Limb (tissue), 2 donors: ENCODE data around the gene TYROBP.
"Not testable (repeated sequence)": the region's sequence is repeated elsewhere in the genome, so short reads cannot be mapped to it uniquely, and the experiment has no call there.

Source experiments
- DNase-seq, 2 donors: peaks; one replicate each; pipeline ENCODE4 v3.0.0-alpha.2; 2016; ENCODE audit errors: extremely low spot score in 2 of 2

The TYROBP gene

GRCh38 chr19:35901854-35902661 is 6.0 kb downstream of the TYROBP start, which contains the start of gene HCST:
HCST (plus strand) TSS chr19:35902529; CDS start chr19:35902594, 65 bp downstream.
- DNase-seq, result no peak

DNA sequence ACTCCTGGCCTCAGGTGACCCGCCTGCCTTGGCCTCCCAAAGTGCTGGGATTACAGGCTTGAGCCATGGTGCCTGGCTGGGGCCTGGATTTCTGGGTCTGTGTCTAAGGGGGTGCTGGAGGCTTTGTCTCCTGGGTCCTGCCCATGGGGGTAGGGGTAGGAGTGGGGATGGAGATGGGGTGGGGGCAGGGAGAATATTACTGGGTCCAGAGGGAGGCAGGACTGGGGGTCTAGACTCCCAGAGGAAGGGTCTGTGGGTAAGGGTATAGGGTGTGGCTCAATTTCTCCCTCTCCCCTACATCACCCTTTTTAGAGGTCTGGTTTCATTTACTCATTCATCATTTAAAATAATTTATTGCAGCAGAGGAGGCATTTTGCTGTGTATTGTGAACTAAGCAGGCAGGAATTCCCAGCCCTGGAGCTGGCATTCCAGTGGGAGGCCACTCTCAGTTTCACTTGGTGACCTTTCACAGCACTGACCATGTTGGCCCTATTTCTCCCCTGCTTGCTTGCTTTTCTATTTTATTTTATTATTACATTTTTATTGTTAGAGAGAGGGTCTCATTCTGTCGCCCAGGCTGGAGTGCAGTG is 6.9 kb downstream of the TYROBP start:
- no peak for DNase-seq

- DNase-seq, result peak; percentile 81 to 85
Observed at GRCh38 chr19:35899547-35900214, 8.4 kb downstream of the TYROBP start.

DNA sequence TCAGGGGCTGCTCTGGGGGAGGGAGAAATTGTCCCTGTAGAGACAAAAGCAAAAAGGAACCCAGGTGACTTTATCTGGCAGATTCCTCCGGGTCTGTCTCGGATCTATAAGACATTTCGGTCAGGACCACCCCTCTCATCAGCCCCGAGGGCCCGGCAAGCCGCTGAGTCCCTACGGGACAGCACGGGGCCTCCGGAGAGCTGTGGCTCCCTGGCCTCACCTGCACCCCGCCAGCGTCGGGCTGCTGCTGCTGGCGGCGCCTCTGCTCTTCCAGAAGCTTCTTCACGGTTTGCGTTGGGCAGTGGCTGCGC is 9.6 kb downstream of the TYROBP start:
- no peak for DNase-seq

- no peak for DNase-seq
Observed at GRCh38 chr19:35897706-35898451, 10.2 kb downstream of the TYROBP start.

GRCh38 chr19:35896643-35897040 is 11.5 kb downstream of the TYROBP start:
- no peak for DNase-seq

DNA sequence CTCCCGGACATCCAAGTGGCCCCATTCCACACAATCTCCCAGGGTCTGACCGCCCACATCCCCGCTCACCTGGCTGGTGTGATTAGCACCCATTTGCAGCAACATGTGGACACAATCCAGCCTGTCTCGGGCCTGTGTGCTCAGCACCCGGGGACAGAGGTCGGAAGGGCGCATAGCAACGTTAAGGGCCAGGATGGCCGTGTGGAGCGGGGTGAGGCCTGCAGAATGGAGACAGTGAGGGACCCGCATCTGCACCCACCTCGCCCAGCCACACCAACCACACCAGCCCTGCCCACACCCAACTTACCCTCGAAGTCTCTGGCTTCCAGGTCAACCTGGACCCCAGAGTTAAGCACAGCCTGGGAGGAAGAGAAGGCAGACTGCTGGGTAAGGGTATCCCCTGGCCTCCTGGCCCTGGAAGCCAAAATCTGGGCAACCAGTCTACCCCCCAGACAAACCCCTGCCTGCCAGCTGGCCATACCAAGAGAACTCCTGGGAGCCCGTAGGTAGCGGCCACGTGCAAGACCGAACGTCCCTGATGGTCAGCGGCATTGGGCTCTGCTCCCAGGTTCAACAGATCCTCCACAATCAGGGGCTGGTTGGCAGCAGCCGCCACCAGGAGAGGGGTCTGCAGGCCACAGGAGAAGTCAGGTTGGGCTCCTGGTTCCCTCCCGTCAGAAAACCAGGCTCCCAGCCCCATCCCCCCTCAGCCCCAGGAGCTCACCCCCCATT is 12.0 kb downstream of the TYROBP start:
- no peak for DNase-seq

- DNase-seq, result no peak
Observed at GRCh38 chr19:35894342-35894741, 13.8 kb downstream of the TYROBP start.

DNA sequence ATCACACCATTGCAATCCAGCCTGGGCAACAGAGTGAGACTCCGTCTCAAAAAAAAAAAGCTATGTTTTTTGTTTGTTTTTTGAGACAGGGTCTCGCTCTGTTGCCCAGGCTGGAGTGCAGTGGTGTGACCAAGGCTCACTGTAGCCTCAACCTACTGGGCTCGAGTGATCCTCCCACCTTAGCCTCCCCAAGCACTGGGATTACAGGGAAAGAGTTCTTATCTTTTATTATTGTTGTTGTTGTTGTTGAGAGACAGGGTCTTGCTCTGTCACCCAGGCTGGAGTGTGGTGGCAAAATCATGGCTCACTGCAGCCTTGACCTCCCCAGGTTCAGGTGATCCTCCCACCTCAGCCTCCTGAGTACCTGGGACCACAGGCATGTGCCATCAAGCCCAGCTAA is 16.3 kb downstream of the TYROBP start:
- DNase-seq, result not testable (repeated sequence)

DNA sequence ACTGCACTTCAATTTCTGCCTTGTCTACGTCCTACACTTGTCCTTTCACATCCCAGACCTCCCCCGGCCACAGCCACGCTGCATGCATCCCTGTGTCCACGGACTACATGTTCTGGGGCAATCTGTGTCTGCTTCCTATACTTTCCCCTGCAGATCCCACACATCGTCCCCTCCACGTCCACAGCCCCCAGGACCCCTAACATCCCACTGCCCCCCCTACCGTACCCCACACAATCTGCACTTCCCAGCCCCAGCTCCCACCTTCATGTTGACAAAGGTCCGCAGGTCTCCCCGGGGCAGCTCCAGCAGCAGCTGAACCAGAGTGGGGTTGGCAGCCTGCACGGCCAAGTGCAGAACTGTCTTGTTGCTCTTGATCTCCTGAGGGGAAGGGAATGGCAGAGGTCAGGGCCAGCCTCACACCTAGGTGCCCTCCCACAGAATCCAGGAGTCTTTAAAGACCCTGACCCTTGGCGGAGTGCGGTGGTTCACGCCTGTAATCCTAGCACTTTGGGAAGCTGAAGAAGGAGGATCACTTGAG is 17.9 kb downstream of the TYROBP start:
- DNase-seq, result no peak

DNA sequence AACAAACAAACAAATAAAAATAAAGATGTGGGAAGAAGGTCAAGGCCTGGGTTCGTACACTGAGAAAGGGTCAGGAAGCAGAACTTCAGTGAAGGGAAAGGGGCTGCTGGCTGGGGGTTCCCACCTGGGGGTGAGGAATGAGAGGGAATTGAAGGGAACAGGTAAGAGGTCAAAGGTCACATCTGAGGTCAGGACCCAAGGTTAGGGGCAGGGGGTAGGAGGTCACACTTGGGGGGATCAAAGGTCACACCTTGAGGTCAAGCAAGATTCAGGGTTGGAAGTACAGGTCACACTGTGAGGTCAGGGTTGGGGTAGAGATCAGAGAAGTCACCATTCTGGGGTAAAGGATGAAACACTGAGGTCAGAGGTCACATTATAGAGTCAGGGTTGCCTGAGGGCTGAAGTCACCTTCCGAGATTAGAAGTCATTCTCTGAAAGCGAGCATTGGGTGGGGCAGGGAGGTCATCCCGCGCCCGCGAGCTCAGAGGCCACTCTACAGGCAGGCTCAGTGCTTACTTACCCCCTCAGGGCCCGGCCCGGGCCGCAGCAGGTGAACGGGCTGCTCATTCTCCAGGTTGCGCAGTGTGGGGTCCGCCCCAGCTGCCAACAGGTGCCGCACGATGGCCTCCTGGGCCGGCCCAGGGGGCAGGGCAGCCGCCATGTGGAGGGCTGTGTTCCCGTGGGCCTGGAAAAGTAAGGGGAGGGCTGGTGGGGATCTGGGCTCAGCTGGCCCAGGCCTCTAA is 18.6 kb downstream of the TYROBP start:
- no peak for DNase-seq

DNA sequence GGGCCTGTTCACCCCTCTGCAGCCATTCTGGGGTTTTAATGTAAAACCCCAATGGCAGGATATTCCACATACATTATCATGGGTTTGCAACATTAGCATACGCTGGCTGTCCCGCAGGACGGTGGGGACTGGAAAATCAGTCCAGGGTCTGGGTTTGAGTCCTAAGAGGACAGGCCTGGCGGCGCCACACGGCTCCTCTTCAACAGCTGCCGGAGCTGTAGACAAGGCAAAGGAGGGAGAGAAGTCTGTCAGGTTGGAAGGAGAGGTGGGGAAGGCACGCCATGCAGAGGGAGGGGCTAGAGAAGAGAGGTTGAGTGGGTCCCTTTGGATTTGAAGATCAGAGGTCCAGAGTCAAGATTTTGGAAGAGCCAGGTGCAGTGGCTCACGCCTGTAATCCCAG is 19.7 kb downstream of the TYROBP start:
- DNase-seq, result no peak

DNA sequence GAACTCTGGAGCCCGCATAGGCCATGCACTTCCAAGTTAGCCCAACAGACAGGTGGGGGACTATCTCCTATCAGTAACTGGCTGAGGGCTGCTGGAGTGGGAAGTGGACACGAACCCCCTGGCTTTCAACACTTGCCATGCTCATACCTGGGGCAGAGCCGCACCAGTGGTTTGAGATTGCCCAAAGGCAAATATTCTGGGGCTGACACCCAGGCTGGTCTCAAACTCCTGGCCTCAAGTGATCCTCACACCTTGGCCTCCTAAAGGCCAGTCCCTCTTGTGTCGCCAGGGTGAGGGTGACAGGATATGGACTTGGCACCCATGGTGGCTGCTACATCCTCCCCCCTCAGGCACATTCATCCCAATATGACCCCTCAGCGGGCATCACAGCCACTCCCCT is 20.9 kb downstream of the TYROBP start:
- DNase-seq, result no peak

DNA sequence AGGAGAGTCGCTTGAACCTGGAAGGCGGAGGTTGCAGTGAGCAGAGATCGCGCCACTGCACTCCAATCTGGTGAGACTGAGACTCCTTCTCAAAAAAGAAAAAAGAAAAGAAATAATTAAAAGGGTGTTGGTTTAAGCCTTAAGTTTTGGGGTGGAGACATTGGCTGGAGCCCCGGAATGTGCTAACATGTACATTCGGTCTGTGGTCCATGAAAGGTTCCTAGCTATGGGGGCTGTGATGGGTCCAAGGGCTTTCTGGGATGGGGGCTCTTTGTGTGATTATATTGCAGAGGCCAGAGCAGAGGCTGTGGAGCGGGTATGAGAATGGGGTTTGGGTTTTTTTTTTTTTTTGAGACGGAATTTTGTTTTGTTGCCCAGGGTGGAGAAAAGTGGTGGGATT is 22.2 kb downstream of the TYROBP start:
- no peak for DNase-seq

- no peak for DNase-seq
Observed at GRCh38 chr19:35885225-35885738, 22.8 kb downstream of the TYROBP start.

- DNase-seq, result no peak
Observed at GRCh38 chr19:35883882-35884281, 24.2 kb downstream of the TYROBP start.

GRCh38 chr19:35882114-35882832 is 25.8 kb downstream of the TYROBP start:
- DNase-seq, result peak; percentile 33 to 72

DNA sequence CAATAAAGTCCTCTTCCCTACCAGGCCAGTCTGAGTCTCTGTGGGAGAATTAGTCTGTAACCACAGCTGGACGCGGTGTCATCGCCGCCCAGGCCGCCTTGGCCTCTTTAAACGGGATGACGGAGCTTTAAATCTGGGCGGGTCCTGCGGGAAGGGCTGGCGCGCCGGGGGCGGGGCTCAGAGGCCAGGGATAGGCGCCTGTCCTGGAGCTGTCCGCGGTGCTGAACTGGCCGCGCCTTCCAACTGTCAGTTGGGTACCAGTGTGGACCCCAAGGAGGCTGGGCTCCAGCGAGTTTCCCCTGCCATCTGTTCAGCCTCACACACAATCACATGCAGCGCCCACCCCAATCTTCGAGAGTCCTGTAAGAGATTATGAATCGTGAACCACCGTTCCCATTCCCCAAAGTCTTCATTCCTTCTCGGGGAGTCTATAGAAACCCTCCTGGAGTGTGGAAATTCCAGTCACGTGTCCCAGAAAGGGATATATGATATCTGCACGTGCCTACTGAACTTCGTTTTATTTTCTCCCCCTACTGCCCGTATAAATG is 28.3 kb downstream of the TYROBP start:
- DNase-seq, result peak; percentile 86 to 90

GRCh38 chr19:35879068-35879467 is 29.0 kb downstream of the TYROBP start:
- DNase-seq, result no peak
